Inflammatory macrophage (primary cell): ENCODE data around the gene CACNA1S.
A peak's percentile ranks its signal among the peaks of the same experiment; 100 is the strongest.

Experiments used
- DNase-seq, 2 donors: peaks; one replicate each; pipeline ENCODE4 v3.0.0-alpha.2; 2020 to 2022

Gene CACNA1S

GRCh38 chr1:201092738-201093137 is 19.5 kb downstream of the CACNA1S start:
- DNase-seq: no peak

DNA sequence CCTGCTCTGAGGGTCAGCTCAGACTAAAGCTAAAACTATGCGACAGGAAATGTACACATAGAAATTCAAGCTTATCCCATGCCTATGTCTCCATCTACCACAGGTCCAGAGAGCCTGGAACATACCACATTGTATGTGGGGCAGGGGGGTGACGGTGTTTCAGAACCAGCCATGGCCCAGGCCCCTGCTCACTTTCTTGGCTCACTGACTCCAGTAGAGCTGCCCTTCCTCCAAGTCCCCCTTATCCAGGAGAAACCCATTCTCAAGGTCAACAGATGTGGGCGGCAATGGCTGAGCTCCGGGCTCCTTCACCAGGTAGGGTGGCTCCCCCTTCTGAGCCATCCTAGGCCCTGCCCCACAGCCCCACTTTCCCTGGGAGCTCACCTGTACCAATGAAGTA is 21.0 kb downstream of the CACNA1S start:
- DNase-seq: no peak

- DNase-seq: no peak
Measured at GRCh38 chr1:201090541-201090940, 21.7 kb downstream of the CACNA1S start.

DNA sequence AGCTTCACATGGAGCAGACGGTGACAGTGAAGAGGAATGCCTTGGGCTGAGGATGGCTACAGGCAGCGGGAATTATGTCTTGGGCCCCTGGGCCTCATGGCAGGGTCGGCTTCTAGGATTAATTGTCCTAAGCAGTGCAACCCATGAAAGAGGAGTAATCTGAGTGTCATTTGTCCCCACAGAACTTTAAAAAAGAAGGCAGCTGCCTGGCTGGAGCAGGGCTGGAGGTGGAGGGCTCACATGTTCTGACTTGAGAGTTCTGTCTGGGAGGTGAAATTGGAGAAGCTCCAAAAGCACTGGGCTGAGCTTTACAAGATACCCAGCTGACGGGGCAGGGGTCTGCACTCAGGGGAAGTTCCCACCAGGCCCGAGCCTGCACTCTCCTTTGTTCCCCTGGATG is 22.6 kb downstream of the CACNA1S start:
- no peak for DNase-seq

DNA sequence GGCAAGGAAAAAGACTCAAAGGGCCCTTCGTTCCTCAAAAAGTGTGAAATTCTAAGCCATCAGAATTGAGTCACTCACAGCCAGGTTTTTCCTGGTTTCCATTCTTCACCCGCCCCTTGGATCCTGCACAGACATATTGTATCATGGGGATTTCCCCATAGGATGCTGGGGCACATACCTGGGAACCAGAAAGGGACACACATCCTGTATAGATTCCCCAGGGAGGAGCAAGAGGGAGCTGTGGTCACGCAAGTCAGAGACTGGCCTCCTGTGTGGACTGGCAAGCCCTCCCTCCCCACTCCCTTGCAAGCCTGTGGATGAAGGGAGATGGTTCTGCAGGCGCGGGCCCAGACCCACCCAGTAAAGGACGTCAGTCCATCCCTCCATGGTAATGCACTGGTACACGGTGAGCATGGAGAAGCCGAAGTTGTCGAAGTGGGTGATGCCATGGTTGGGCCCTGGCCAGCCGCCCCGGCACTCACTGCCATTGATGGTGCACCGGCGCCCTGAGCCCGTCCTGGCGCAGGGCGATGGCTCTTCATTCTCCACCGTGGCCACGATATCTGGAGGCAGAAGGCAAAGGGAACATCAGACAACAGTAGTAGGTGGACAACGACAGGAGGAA is 23.2 kb downstream of the CACNA1S start:
- no peak for DNase-seq

DNA sequence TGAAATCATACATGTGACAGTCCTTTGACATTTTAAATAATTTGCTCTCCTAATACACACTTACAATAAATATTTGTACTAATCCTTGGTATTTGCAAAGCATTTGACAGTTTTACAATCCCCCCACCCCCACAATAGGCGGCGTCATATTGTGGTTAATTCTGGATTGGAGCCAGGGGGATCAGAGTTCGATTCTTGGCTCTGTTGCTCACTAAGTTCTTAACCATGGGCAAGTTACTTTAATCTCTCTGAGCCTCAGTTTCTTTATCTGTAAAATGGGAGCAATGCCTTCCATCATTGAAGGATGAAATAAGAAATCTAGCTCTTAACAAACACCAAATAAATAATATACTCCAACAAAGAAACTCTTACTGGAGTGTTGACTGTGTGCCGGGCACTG is 23.8 kb downstream of the CACNA1S start:
- no peak for DNase-seq

GRCh38 chr1:201085902-201086735 is 26.1 kb downstream of the CACNA1S start:
- peak; percentile 57 to 74 for DNase-seq

DNA sequence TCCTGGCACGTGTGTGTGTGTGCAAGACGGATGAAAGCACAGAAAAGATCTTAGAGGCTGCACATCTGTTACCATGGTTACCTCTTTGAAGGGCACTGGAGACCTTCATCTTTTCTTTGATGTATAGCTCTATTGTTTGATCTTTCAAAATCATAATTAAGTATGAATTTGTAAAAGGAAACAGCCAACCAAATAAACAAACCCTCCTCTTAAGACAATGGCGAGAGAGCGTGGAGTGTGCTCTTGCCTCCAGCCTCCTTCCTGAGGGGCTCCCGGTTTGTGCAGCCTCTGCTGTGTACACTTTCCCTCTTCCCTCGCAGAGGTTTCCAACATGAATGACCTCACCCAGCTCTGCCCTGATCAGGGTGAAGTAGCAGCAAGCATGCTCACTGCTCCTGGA is 27.9 kb downstream of the CACNA1S start:
- no peak for DNase-seq

DNA sequence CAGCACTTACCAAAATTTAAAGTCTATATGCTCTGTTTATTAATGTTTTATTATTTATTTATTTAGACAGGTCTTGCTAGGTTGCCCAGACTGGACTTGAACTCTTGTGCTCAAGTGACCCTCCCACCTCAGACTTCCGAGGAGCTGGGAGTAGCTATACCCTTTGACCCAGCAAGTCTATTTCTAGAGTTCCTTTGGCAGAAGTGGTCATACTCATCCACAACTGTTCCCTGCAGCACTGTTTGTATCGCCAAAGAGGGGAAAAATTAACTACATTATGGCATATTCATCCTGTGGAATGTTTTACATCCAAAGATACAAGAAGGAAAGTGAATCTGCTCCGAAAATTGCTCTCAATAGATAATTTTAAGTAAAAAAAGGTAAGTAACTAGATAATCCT is 28.5 kb downstream of the CACNA1S start:
- DNase-seq: no peak

- DNase-seq: no peak
Measured at GRCh38 chr1:201080135-201080534, 32.1 kb downstream of the CACNA1S start.

GRCh38 chr1:201077736-201078135 is 34.5 kb downstream of the CACNA1S start:
- no peak for DNase-seq

- no peak for DNase-seq
Measured at GRCh38 chr1:201077116-201077515, 35.1 kb downstream of the CACNA1S start.

DNA sequence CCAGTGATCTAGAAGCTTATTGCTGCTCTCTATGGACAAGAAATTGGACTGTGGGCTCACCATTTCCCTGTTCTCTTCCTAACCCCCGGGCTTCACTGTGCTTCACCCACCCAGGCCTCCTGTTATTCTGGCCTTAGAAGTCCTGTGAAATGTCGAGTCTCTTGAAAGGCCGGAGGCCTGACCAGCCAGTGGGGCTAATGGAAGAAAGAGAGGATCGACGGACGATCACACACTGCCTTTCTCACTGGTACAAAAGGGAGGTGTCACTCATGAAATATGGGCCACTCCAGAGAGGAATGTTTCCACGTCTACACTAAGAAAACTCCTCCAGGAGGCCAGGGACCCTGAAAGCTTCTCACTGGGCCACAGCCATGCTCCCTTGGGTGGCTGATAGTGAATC is 36.1 kb downstream of the CACNA1S start:
- DNase-seq: no peak

GRCh38 chr1:201074018-201074417 is 38.2 kb downstream of the CACNA1S start:
- no peak for DNase-seq

GRCh38 chr1:201072922-201073321 is 39.3 kb downstream of the CACNA1S start:
- DNase-seq: no peak

- no peak for DNase-seq
Measured at GRCh38 chr1:201072149-201072548, 40.1 kb downstream of the CACNA1S start.

DNA sequence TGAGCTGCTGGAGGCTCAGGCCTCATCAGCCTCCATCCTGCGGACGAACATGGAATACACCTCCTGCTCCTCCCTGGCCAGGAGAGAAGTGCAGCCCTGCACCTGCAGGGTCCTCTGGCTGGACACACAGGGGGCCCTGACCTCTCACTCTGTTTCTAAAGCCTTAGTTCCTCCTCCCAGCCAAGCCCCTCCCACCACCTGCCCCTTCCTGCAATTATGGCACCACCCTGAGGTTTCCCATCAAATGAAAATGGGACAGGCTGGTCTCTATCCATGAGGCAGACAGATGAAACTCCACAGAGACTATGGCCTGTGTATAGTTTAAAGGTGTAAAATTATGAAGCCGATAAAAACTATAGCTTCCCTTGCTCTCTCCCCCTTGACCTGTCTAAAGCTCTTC is 42.6 kb downstream of the CACNA1S start:
- no peak for DNase-seq

DNA sequence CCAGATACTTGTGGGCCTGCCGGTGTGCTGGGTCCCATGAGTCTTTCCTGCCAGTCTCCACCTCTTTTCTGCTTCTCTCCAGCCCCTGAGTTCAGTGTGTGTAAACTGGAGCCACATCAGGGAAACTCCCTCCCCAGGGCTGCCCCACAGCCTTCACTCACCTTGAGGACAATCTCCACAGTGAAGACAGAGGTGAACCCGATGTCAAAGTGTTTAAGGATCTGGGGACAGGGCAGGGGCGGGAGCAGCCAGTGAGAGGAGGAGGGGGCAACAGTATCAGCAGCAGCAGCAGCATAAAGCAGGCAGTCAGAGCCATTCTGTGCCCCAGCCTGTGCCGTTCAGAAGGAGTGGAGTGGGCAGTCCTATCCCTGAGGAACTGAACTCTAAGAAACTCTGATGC is 43.2 kb downstream of the CACNA1S start:
- DNase-seq: no peak

GRCh38 chr1:201066986-201067385 is 45.2 kb downstream of the CACNA1S start:
- DNase-seq: no peak

DNA sequence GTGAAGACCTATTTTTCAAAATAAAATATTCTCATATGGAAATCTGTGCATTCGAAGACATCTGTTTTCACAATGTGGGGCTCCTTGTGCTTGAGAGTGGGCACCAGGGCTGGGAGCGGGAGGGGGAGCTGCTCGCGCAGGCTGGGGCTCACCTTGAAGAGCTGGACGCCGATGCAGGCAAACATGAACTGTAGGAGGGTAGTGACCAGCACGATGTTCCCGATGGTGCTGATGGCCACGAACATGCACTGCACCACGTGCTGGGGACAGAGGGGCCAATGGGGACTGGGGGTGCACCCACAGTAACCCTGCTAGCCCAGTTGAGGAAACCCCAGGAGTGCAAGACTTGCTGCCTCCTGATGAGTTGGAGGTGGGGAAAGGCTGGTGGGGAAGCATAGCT is 46.5 kb downstream of the CACNA1S start:
- DNase-seq: no peak

DNA sequence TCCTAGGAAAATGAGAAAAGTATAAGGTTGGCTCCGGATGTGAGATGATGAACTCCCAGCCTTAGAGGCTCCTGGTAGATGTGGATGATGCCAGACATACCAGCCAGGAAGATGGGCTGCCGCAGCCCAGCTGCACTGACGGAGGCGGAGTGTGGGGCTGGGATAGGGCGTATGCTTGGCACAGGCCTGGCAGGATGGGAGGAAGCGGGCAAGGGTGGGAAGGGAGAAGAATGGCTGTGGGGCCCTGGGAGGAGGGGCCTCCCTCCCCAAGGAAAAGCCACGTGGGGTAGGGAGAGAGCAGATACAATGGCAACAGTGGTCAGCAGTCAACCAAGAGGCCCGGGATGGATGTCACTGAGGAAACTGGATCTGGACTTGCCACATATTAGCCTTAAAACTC is 47.4 kb downstream of the CACNA1S start:
- DNase-seq: no peak

DNA sequence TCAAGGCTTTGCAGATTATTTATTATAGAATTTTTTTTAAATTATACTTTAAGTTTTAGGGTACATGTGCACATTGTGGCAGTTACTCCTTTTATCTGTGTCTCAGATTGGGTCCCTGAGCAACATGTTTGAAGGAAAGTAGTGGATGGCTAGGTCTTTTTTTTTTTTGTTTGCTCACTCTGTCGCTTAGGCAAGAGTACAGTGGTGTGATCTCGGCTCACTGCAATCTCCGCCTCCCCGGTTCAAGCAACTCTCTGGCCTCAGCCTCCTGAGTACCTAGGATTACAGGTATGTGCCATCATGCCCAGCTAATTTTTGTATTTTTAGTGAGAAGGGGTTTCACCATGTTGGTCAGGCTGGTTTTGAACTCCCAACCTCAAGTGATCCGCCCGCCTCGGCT is 49.1 kb downstream of the CACNA1S start:
- DNase-seq: no peak

GRCh38 chr1:201062511-201063091 is 49.6 kb downstream of the CACNA1S start:
- no peak for DNase-seq

DNA sequence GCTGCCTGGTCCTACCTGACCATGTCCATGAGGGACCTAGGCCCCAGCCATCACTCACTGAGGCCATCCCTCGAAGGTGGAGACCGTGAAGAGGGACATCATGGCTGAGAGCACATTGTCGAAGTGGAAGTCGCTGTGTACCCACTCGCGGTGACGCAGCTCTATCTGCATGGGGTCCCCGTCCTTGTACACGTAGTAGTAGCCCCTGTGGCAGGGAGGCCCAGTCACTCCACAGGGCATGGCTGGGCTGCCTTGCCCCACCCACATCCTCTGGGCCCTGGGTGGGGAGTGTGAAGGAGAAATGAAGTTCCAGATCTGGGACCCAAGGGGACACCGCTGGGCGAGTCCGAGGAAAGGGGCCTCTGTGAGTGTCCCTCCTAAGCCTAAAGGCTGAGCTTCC is 50.3 kb downstream of the CACNA1S start:
- no peak for DNase-seq
